ENCODE data around the gene CELSR3.

The CELSR3 gene

GRCh38 chr3:48631516-48632448 lies 30.9 kb downstream of the CELSR3 start:
- no peak for DNase-seq

GRCh38 chr3:48630833-48631232 lies 31.9 kb downstream of the CELSR3 start:
- no peak for DNase-seq

GRCh38 chr3:48630407-48630806 lies 32.3 kb downstream of the CELSR3 start:
- DNase-seq = no peak

- no peak for DNase-seq
These were observed 32.8 kb downstream of the CELSR3 start for GRCh38 chr3:48629894-48630293.

- DNase-seq = no peak
These were observed 34.2 kb downstream of the CELSR3 start for GRCh38 chr3:48628277-48629017.

GRCh38 chr3:48625600-48625999 lies 37.1 kb downstream of the CELSR3 start:
- no peak for DNase-seq

GRCh38 chr3:48624767-48625166 lies 37.9 kb downstream of the CELSR3 start:
- DNase-seq = no peak

- no peak for DNase-seq
These were observed 38.7 kb downstream of the CELSR3 start for GRCh38 chr3:48623851-48624547.

GRCh38 chr3:48621461-48621869 lies 41.2 kb downstream of the CELSR3 start, which contains the start of gene TMEM89:
TSS of gene TMEM89 (minus strand) at chr3:48621769. CDS start at chr3:48621756, 13 bp downstream.
- DNase-seq = no peak

GRCh38 chr3:48619541-48620524 lies 42.9 kb downstream of the CELSR3 start:
- DNase-seq = no peak

- no peak for DNase-seq
These were observed 45.1 kb downstream of the CELSR3 start for GRCh38 chr3:48617559-48617958.

GRCh38 chr3:48614044-48614443 lies 48.6 kb downstream of the CELSR3 start:
- DNase-seq = no peak

- DNase-seq = no peak
These were observed 50.4 kb downstream of the CELSR3 start for GRCh38 chr3:48612309-48612708.

- DNase-seq = peak; percentile 70
These were observed 53.3 kb downstream of the CELSR3 start, which contains the start of gene UQCRC1 for GRCh38 chr3:48609088-48610005. TSS of gene UQCRC1 (minus strand) at chr3:48609646. CDS start at chr3:48609620, 26 bp downstream.

- no peak for DNase-seq
These were observed 55.2 kb downstream of the CELSR3 start for GRCh38 chr3:48607519-48607918.

GRCh38 chr3:48601622-48601994 lies 61.1 kb downstream of the CELSR3 start:
- DNase-seq = no peak

GRCh38 chr3:48600711-48601621 lies 61.7 kb downstream of the CELSR3 start:
- no peak for DNase-seq

GRCh38 chr3:48599509-48600285 lies 63.0 kb downstream of the CELSR3 start:
- DNase-seq = no peak

- DNase-seq = no peak
These were observed 63.6 kb downstream of the CELSR3 start for GRCh38 chr3:48599077-48599501.
